GM23338 (cell line): ENCODE results near the gene SLF2.

Source experiments
- CREB1 ChIP-seq: fragments of 250-450 bp; sonication (Bioruptor Pico); IDR thresholded peaks from 2 replicates; pipeline ENCODE4 v1.5.0; 2020; ENCODE audit warnings: low read depth, mild to moderate bottlenecking, moderate library complexity
- EZH2 ChIP-seq: fragments of 200-600 bp; sonication (generic); IDR thresholded peaks from one replicate; pipeline ENCODE4 v1.8.0; 2017; ENCODE audit warnings: antibody characterized with exemption, mild to moderate bottlenecking, low read depth; ENCODE audit not compliant: unreplicated experiment
- EZH2phosphoT487 ChIP-seq: fragments of 200-600 bp; sonication (generic); IDR thresholded peaks from one replicate; pipeline ENCODE4 v1.8.1; 2018; ENCODE audit warnings: antibody characterized with exemption; ENCODE audit not compliant: unreplicated experiment
- POLR2AphosphoS5 ChIP-seq: IDR thresholded peaks from 2 replicates; pipeline ENCODE4 v1.6.1; 2016; ENCODE audit warnings: antibody characterized with exemption, low read depth
- TF ChIP-seq, protein P1 (sequence below): IDR thresholded peaks from one replicate; pipeline ENCODE4 v1.6.1; 2018; ENCODE audit warnings: antibody characterized with exemption; ENCODE audit not compliant: unreplicated experiment
- TF ChIP-seq, protein P2 (sequence below), 2 experiments: fragments of 200-600 bp in 1 of 2; sonication (generic) in 1 of 2; conservative IDR thresholded peaks; 2 replicates each; pipeline versions ENCODE4 v1.5.1 to v1.6.1; 2016 to 2017; ENCODE audit warnings: antibody characterized with exemption in 2 of 2, low read depth in 2 of 2, mild to moderate bottlenecking in 2 of 2, moderate library complexity in 1 of 2
- TF ChIP-seq, protein P3 (sequence below): IDR thresholded peaks from 2 replicates; pipeline ENCODE4 v1.6.1; 2016; ENCODE audit warnings: antibody characterized with exemption

DNA sequence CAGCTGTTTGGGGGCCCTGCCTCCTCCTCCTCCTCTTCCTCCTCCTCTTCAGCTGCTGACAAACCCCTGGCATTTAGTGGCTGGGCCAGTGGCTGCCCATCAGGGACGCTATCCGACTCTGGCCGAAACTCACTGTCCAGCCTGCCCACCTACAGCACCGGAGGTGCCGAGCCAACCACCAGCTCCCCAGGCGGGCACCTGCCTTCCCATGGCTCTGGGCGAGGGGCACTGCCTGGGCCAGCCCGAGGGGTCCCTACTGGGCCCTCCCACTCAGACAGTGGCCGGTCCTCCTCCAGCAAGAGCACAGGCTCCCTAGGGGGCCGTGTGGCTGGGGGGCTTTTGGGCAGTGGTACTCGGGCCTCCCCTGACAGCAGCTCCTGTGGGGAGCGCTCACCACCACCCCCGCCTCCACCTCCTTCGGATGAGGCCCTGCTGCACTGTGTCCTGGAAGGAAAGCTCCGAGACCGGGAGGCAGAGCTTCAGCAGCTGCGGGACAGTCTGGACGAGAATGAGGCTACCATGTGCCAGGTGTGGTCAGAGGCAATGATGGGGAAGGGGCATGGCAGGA lies 91.0 kb downstream of the SLF2 start:
- TF ChIP-seq, protein P1, sequence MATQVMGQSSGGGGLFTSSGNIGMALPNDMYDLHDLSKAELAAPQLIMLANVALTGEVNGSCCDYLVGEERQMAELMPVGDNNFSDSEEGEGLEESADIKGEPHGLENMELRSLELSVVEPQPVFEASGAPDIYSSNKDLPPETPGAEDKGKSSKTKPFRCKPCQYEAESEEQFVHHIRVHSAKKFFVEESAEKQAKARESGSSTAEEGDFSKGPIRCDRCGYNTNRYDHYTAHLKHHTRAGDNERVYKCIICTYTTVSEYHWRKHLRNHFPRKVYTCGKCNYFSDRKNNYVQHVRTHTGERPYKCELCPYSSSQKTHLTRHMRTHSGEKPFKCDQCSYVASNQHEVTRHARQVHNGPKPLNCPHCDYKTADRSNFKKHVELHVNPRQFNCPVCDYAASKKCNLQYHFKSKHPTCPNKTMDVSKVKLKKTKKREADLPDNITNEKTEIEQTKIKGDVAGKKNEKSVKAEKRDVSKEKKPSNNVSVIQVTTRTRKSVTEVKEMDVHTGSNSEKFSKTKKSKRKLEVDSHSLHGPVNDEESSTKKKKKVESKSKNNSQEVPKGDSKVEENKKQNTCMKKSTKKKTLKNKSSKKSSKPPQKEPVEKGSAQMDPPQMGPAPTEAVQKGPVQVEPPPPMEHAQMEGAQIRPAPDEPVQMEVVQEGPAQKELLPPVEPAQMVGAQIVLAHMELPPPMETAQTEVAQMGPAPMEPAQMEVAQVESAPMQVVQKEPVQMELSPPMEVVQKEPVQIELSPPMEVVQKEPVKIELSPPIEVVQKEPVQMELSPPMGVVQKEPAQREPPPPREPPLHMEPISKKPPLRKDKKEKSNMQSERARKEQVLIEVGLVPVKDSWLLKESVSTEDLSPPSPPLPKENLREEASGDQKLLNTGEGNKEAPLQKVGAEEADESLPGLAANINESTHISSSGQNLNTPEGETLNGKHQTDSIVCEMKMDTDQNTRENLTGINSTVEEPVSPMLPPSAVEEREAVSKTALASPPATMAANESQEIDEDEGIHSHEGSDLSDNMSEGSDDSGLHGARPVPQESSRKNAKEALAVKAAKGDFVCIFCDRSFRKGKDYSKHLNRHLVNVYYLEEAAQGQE: no peak
- TF ChIP-seq, protein P2, sequence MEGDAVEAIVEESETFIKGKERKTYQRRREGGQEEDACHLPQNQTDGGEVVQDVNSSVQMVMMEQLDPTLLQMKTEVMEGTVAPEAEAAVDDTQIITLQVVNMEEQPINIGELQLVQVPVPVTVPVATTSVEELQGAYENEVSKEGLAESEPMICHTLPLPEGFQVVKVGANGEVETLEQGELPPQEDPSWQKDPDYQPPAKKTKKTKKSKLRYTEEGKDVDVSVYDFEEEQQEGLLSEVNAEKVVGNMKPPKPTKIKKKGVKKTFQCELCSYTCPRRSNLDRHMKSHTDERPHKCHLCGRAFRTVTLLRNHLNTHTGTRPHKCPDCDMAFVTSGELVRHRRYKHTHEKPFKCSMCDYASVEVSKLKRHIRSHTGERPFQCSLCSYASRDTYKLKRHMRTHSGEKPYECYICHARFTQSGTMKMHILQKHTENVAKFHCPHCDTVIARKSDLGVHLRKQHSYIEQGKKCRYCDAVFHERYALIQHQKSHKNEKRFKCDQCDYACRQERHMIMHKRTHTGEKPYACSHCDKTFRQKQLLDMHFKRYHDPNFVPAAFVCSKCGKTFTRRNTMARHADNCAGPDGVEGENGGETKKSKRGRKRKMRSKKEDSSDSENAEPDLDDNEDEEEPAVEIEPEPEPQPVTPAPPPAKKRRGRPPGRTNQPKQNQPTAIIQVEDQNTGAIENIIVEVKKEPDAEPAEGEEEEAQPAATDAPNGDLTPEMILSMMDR (conservative IDR thresholded peaks at IDR 0.05; ENCODE audit: low read depth in 2 of 2): no peak
- TF ChIP-seq EZH2phosphoT487: no peak
- TF ChIP-seq EZH2: no peak
- TF ChIP-seq CREB1 (CRISPR knock-in tag): no peak
- TF ChIP-seq, protein P3, sequence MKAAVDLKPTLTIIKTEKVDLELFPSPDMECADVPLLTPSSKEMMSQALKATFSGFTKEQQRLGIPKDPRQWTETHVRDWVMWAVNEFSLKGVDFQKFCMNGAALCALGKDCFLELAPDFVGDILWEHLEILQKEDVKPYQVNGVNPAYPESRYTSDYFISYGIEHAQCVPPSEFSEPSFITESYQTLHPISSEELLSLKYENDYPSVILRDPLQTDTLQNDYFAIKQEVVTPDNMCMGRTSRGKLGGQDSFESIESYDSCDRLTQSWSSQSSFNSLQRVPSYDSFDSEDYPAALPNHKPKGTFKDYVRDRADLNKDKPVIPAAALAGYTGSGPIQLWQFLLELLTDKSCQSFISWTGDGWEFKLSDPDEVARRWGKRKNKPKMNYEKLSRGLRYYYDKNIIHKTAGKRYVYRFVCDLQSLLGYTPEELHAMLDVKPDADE: no peak
- TF ChIP-seq POLR2AphosphoS5: no peak
